Activated T-helper 1 cell treated with anti-CD3 and anti-CD28 coated beads, Interleukin-2, amount 50 U/mL, for 16 hours (primary cell): ENCODE data around the gene CGB2.
"Not testable (repeated sequence)": the region's sequence is repeated elsewhere in the genome, so short reads cannot be mapped to it uniquely, and the experiment has no call there.

Experiments used
- DNase-seq, 2 donors: peaks; one replicate each; pipeline ENCODE4 v3.0.0-alpha.2; 2020; ENCODE audit warnings: low read depth in 1 of 2, low spot score in 1 of 2

The CGB2 gene

GRCh38 chr19:49030323-49030722 lies 1.4 kb upstream of the CGB2 start:
- DNase-seq, result not testable (repeated sequence)

GRCh38 chr19:49036815-49037214 lies 5.1 kb downstream of the CGB2 start, which contains the start of gene CGB1:
Gene CGB1, minus strand, starts transcription at chr19:49036895. Its CDS starts 184 bp downstream, at chr19:49036711.
- not testable (repeated sequence) for DNase-seq

- DNase-seq, result not testable (repeated sequence)
Observed at GRCh38 chr19:49038111-49038510, 6.4 kb downstream of the CGB2 start.

DNA sequence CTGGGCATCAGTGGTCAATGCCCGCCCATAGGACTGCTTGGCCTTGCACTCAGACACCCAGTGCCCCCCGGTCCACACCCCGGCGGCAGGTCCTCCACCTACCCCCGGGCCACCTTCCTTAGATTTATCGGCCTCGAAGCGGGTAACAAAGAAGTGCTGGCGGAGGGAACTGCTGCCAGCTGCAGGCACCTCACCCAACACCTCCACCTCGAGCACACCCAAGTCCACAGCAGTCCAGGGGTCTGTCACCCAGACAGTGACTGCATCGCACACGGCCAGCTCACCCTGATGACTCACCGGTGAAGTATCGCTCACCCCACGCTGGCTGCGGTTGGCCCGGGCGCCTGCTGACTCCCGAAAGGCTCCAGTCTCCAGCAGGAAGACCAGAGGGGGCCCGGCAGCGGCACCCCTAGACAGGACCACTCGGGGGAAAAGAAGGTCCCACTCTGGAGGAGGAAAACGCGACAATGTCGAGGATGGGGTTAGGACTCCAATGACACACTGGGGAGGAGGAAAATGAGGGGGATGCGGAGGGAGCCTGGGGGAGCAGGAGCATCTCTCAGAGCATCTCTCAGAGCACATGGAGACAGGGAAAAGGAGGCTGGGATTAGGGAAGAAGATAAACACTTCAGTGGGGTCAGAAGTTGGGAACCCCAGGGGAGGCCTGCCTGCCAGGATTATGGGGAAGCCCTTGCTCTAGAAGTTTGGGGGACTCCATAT lies 7.0 kb downstream of the CGB2 start:
- DNase-seq, result not testable (repeated sequence)

DNA sequence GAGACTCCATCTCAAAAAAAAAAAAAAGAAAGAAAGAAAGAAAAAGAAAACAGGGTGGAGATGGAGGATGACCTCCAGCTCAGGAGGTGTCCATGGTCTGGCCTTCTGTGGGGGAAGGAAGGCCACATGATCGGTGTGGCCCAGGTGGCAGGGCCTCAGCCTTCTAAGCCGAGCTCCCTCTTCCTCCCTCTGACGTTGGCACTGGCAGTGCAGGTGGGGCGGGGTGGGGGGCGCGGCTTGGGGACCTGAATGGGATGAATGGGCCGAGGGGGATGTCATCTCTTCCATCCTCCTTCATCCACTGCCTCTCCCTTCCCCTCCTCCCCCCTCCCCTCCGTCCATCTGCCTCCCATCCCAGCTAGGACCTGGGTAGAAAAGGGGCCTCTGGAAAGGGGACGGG lies 8.0 kb downstream of the CGB2 start:
- not testable (repeated sequence) for DNase-seq

- no peak for DNase-seq
Observed at GRCh38 chr19:49042177-49042576, 10.5 kb downstream of the CGB2 start.

DNA sequence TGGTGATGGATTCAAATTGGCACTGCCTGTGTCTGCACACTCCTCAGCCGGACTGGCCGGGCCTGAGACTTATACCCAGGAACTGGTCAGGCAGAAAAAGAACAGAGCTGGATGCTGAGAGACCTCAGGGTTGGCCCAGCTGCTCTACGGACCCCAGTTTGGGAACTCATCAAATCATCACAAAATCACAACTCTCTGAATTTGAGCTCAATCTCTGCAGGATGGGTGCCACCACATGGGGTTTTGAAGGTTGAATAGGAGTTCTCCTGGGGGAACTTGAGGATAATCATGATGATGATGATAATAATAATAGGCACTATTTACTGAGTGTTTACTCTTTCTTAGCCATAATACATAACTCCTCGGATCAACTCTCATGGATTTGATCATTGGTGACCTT lies 11.0 kb downstream of the CGB2 start:
- DNase-seq, result not testable (repeated sequence)

GRCh38 chr19:49043548-49043947 lies 11.9 kb downstream of the CGB2 start, which contains the start of gene CGB5:
Gene CGB5, plus strand, starts transcription at chr19:49043848. Its CDS starts 362 bp downstream, at chr19:49044210.
- DNase-seq, result not testable (repeated sequence)

DNA sequence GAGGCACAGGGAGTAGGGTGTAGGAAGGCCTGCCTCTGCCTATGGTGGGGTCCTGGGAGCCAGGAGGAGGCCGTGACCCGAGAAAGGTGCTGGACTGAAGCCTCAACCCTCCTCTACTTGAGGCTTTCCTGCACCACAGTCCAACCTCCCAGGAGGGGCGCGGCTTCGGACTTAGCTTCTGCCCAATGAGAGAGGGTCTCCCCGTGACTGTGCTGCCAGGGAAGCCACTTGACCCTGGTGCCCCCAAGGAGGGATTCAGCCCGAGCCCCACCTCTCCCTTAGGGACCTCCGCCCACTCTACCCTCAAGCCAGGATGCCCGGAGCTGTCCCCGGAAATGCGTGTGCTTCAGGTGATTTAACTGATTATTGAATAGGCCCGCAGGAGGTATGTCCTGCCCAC lies 17.3 kb downstream of the CGB2 start, which contains the start of gene CGB8:
Gene CGB8, minus strand, starts transcription at position 101 of the 400 bp plus-strand sequence. CDS start 372 bp downstream, outside the sequence.
- not testable (repeated sequence) for DNase-seq

DNA sequence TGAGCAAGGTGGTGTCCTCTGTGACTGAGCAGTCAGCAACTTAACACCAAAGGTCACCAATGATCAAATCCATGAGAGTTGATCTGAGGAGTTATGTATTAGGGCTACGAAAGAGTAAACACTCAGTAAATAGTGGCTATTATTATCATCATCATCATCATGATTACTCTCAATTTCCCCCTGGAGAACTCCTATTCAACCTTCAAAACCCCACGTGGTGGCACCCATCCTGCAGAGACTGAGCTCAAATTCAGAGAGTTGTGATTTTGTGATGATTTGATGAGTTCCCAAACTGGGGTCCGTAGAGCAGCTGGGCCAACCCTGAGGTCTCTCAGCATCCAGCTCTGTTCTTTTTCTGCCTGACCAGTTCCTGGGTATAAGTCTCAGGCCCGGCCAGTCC lies 18.1 kb downstream of the CGB2 start:
- not testable (repeated sequence) for DNase-seq

GRCh38 chr19:49050376-49051033 lies 18.8 kb downstream of the CGB2 start:
- not testable (repeated sequence) for DNase-seq

- DNase-seq, result peak; percentile 16 to 23
Observed at GRCh38 chr19:49056101-49056901, 24.6 kb downstream of the CGB2 start.

- DNase-seq, result not testable (repeated sequence)
Observed at GRCh38 chr19:49056902-49057596, 25.4 kb downstream of the CGB2 start.

DNA sequence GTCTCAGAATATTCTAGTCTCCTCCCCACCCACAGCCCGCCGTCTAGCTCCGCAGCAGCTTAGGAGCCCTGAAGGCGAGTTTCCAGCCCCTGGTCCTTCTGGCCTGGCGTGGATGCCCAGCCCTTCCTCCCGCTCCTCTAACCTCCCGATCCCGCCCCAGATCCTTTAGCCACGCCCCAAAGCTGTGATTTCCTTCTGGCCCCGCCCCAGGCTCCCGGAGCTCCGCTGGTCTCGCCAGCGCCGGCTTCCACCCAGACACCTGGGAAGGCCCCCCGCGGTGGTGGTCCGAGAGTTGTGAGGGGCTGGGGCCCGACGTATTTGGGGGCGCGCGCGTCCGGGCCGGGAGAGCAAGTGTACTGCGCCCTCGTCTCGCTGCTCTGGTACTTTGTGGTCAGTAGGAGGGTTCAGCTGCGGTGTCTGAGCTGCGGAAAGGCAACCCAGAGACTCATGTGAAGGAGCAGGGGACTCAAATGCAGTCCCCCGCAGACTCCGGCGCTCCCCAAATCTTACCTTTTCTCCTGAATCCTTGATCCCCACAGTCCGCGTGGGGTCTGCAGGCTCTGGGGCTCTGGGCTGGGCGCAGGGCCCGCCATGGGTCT lies 26.0 kb downstream of the CGB2 start, which contains the start of gene CGB7:
Gene CGB7, minus strand, starts transcription at position 114 of the 599 bp plus-strand sequence. CDS start 2,374 bp downstream, outside the sequence.
- DNase-seq, result no peak

DNA sequence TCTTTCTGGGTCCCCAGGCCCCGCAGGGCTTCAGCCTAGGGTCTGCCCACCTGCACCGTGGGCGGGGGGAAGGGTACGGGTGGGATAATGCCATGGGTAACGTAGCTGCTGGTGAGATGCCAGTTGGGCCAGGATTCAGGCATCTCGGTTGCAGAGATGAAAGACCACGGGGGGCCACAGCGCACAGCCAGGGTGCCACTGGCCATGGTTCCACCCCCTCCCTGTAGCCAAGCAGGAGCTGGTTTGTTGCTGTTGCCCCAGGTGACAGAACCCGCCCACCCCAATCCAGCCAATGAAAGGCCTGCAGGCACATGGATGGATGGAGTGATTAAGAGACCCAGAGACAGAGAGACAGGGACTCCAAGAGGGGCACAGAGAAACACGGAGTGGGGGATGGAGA lies 26.9 kb downstream of the CGB2 start:
- DNase-seq, result no peak

- no peak for DNase-seq
Observed at GRCh38 chr19:49059053-49059452, 27.4 kb downstream of the CGB2 start.

DNA sequence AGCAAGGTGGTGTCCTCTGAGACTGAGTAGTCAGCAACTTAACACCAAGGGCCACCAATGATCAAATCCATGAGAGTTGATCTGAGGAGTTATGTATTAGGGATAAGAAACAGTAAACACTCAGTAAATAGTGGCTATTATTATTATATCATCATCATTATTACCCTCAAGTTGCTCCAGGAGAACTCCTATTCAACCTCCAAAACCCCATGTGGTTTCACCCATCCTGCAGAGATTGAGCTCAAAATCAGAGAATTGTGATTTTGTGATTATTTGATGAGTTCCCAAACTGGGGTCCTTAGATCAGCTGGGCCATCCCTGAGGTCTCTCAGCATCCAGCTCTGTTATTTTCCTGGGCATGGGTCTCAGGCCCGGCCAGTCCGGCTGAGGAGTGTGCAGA lies 29.3 kb downstream of the CGB2 start:
- DNase-seq, result no peak

DNA sequence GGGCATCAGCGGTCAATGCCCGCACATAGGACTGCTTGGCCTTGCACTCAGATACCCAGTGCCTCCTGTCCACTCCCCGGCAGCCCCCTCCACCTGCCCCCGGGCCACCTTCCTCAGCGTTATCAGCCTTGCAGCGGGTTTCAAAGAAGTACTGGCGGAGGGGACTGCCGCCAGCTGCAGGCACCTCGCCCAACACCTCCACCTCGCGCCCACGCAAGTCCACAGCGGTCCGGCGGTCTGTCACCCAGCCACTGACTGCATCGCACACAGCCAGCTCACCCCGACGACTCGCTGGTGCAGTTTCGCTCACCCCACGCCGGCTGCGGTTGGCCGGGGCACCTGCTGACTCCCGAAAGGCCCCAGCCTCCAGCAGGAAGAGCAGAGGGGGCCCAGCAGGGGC lies 29.8 kb downstream of the CGB2 start:
- no peak for DNase-seq

DNA sequence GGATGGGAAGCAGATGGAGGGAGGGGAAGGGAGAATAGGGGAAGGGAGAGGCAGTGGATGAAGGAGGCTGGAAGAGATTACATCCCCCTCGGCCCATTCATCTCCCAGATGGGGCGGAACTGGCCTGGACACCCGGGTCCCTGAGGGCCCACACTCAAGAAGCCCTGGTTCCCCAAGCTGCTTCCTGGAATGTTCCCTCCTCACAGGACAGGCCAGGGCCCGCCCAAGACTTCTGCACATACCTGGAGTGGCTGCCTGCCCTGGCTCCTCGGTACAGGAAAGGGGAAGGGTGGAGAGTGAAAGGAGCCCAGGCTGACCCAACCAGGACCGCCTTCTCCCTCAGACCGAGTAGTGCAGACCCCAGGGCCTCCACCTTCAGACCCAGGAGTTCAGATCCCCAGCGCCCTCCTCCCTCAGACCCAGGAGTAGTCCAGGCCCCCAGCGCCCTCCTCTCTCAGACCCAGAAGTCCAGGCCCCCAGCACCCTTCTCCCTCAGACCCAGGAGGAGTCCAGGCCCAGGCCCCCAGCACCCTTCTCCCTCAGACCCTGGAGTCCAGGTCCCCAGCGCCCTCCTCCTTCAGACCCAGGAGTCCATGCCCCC lies 32.4 kb downstream of the CGB2 start:
- no peak for DNase-seq
